H9 (cell line): ENCODE data around the gene ADH5. TPM values are rescaled to one million over a fixed set of nuclear protein-coding genes. Genes with fewer than 3 reads are reported as not detected.

Source experiments
- DNase-seq: peaks from one replicate; pipeline ENCODE4 v3.0.0-alpha.2; 2017
- H2AFZ ChIP-seq: one replicate; pipeline ENCODE4 v1.6.1; 2013; ENCODE audit warnings: mild to moderate bottlenecking, low read length, control low read depth, moderate library complexity
- H2AK5ac ChIP-seq: 2 replicates; pipeline ENCODE4 v1.6.1; 2013; ENCODE audit warnings: low read length, control low read depth, mixed read lengths; ENCODE audit not compliant: insufficient read length
- H2BK120ac ChIP-seq: one replicate; pipeline ENCODE4 v1.6.1; 2013; ENCODE audit warnings: low read depth, mild to moderate bottlenecking, low read length, control low read depth, inconsistent platforms; ENCODE audit not compliant: poor library complexity, severe bottlenecking
- H2BK12ac ChIP-seq: 2 replicates; pipeline ENCODE4 v1.6.1; 2013; ENCODE audit warnings: low read length, control low read depth, mixed read lengths, low read depth; ENCODE audit not compliant: insufficient read length
- H2BK15ac ChIP-seq: 2 replicates; pipeline ENCODE4 v1.6.1; 2013; ENCODE audit warnings: low read depth, low read length, control low read depth
- H2BK20ac ChIP-seq: one replicate; pipeline ENCODE4 v1.6.1; 2013; ENCODE audit warnings: low read depth, mild to moderate bottlenecking, low read length, control low read depth, inconsistent platforms; ENCODE audit not compliant: poor library complexity, severe bottlenecking
- H2BK5ac ChIP-seq: 2 replicates; pipeline ENCODE4 v1.6.1; 2013; ENCODE audit warnings: low read length, control low read depth, mixed read lengths; ENCODE audit not compliant: insufficient read length
- H3K14ac ChIP-seq: 2 replicates; pipeline ENCODE4 v1.6.1; 2013; ENCODE audit warnings: low read length, control low read depth; ENCODE audit not compliant: insufficient read depth
- H3K18ac ChIP-seq: 2 replicates; pipeline ENCODE4 v1.6.1; 2013; ENCODE audit warnings: low read depth, mild to moderate bottlenecking, mixed read lengths, low read length, control low read depth; ENCODE audit not compliant: insufficient read length
- H3K23ac ChIP-seq: 2 replicates; pipeline ENCODE4 v1.6.1; 2013; ENCODE audit warnings: low read length, control low read depth, mixed read lengths, low read depth; ENCODE audit not compliant: insufficient read length
- H3K23me2 ChIP-seq: 2 replicates; pipeline ENCODE4 v1.6.1; 2013; ENCODE audit warnings: low read depth, mild to moderate bottlenecking, mixed read lengths, low read length, control low read depth; ENCODE audit not compliant: insufficient read length, poor library complexity, severe bottlenecking
- H3K27ac ChIP-seq: 2 replicates; pipeline ENCODE4 v1.5.1; 2013; ENCODE audit warnings: low read length, control low read depth, mixed read lengths, low read depth; ENCODE audit not compliant: insufficient read length
- H3K27me3 ChIP-seq: 2 replicates; pipeline ENCODE4 v1.6.1; 2013; ENCODE audit warnings: low read length, control low read depth, inconsistent platforms; ENCODE audit not compliant: insufficient read depth
- H3K4ac ChIP-seq: 2 replicates; pipeline ENCODE4 v1.6.1; 2013; ENCODE audit warnings: low read depth, mild to moderate bottlenecking, control low read depth, inconsistent platforms, low read length, moderate library complexity
- H3K4me1 ChIP-seq: 2 replicates; pipeline ENCODE4 v1.6.1; 2013; ENCODE audit warnings: low read length, control low read depth, inconsistent platforms; ENCODE audit not compliant: insufficient read depth
- H3K4me2 ChIP-seq: 2 replicates; pipeline ENCODE4 v1.6.1; 2013; ENCODE audit warnings: low read length, control low read depth, mixed read lengths; ENCODE audit not compliant: insufficient read length, insufficient read depth
- H3K56ac ChIP-seq: 2 replicates; pipeline ENCODE4 v1.6.1; 2013; ENCODE audit warnings: low read depth, mild to moderate bottlenecking, mixed read lengths, low read length, control low read depth; ENCODE audit not compliant: insufficient read length
- H3K79me1 ChIP-seq: 2 replicates; pipeline ENCODE4 v1.6.1; 2013; ENCODE audit warnings: low read depth, mild to moderate bottlenecking, moderate library complexity, low read length, control low read depth, inconsistent platforms; ENCODE audit not compliant: insufficient read depth, poor library complexity, severe bottlenecking
- H3K79me2 ChIP-seq: 2 replicates; pipeline ENCODE4 v1.6.1; 2013; ENCODE audit warnings: low read length, control low read depth, inconsistent platforms; ENCODE audit not compliant: insufficient read depth
- H3K9ac ChIP-seq: 2 replicates; pipeline ENCODE4 v1.6.1; 2013; ENCODE audit warnings: low read length, control low read depth, mixed read lengths; ENCODE audit not compliant: insufficient read length; ENCODE audit errors: extremely low read depth
- H3K9me3 ChIP-seq: one replicate; pipeline ENCODE4 v1.6.1; 2013; ENCODE audit warnings: low read depth, low read length, inconsistent platforms; ENCODE audit not compliant: control insufficient read depth
- H3T11ph ChIP-seq: one replicate; pipeline ENCODE4 v1.6.1; 2013; ENCODE audit warnings: mild to moderate bottlenecking, low read length, control low read depth, inconsistent platforms
- H4K20me1 ChIP-seq: one replicate; pipeline ENCODE4 v1.6.1; 2013; ENCODE audit not compliant: control insufficient read depth, insufficient read length, insufficient read depth
- H4K5ac ChIP-seq: 2 replicates; pipeline ENCODE4 v1.6.1; 2013; ENCODE audit warnings: low read depth, mild to moderate bottlenecking, mixed read lengths, low read length, control low read depth; ENCODE audit not compliant: insufficient read length
- H4K8ac ChIP-seq: replicated peaks from 2 replicates; pipeline ENCODE4 v1.6.1; 2013; ENCODE audit warnings: low read length, control low read depth, mixed read lengths, low read depth; ENCODE audit not compliant: insufficient read length
- H4K91ac ChIP-seq: 2 replicates; pipeline ENCODE4 v1.6.1; 2013; ENCODE audit warnings: low read depth, mild to moderate bottlenecking, moderate library complexity, mixed read lengths, low read length, control low read depth; ENCODE audit not compliant: insufficient read length
- H3K27ac Mint-ChIP-seq, 3 experiments: 2 replicates in 2 of 3; 3 replicates in 1 of 3; pipeline ENCODE4 v1.8.0; 2020 to 2021; ENCODE audit warnings: mixed read lengths in 3 of 3, mild to moderate bottlenecking in 1 of 3, moderate library complexity in 1 of 3
- H3K27me3 Mint-ChIP-seq: 2 replicates; pipeline ENCODE4 v1.8.0; 2021; ENCODE audit warnings: low read depth, mild to moderate bottlenecking, moderate library complexity, mixed read lengths
- H3K36me3 Mint-ChIP-seq, 3 experiments: 2 replicates in 2 of 3; 3 replicates in 1 of 3; pipeline ENCODE4 v1.8.0; 2020 to 2021; ENCODE audit warnings: low read depth in 3 of 3, mixed read lengths in 3 of 3; ENCODE audit not compliant: insufficient read depth in 1 of 3
- H3K4me1 Mint-ChIP-seq, 2 experiments: 2 replicates each; pipeline ENCODE4 v1.8.0; 2020; ENCODE audit warnings: mixed read lengths in 2 of 2
- H3K4me3 Mint-ChIP-seq, 2 experiments: 2 replicates in 1 of 2; 3 replicates in 1 of 2; pipeline ENCODE4 v1.8.0; 2020 to 2021; ENCODE audit warnings: mild to moderate bottlenecking in 2 of 2, mixed read lengths in 2 of 2, moderate library complexity in 1 of 2
- H3K9me3 Mint-ChIP-seq, 2 experiments: 2 replicates in 1 of 2; 3 replicates in 1 of 2; pipeline ENCODE4 v1.8.0; 2020; ENCODE audit warnings: mild to moderate bottlenecking in 2 of 2, mixed read lengths in 2 of 2, moderate library complexity in 1 of 2
- CTCF ChIP-seq: fragments of 200-600 bp; sonication (generic); conservative IDR thresholded peaks from 3 replicates; pipeline ENCODE4 v1.8.0; 2021; ENCODE audit warnings: antibody characterized with exemption, mild to moderate bottlenecking
- WGBS: extraction: QIAGEN DNeasy Blood & Tissue Kit; methylation state at CpG from one replicate; pipeline ENCODE4 v1.1.7; 2013; ENCODE audit warnings: missing lambda C conversion rate, low lambda C conversion rate, mixed read lengths; ENCODE audit not compliant: insufficient read length; ENCODE audit errors: extremely low coverage; 5-methylcytosine and 5-hydroxymethylcytosine counted together
- total RNA-seq: library from RNA; stranded (reverse); gene quantifications from 2 replicates; pipeline ENCODE4 v1.2.1, GENCODE V29; 2021

Gene ADH5
- total RNA-seq, 1 experiment from 2014 or later: 284 TPM

DNA sequence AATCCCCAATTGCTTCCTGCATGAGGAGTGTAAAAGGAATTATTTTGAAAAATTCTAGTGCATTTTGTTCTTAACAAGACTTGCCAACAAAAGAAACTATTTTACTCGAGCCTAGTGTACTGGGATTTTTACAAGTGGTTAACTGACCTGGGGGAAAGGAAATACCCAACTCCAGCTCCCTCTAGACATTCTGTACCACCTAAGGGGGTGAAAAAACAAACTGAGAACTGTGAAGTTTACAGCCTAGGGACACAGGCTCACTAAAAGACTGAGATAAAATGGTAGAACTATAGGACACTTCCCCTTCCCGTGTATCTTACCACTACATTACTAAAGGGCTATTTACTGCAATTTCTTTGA is 2.6 kb upstream of the ADH5 start:
- Histone ChIP-seq H3K79me2 (peaks cover 9% of the 10 kb centered on the region), H3K18ac (no peak overlapping the region), H3K27me3 (no peaks in the 10 kb centered on the region), H3K56ac (no peak overlapping the region), H3K79me1 (no peaks in the 10 kb centered on the region), H3K27ac (no peak overlapping the region), H2BK15ac (no peak overlapping the region), H2AFZ (no peak overlapping the region), H3K4me2 (no peak overlapping the region), H2BK20ac (no peak overlapping the region), H2BK5ac (no peak overlapping the region), H2BK120ac (no peak overlapping the region), H3K23ac (no peak overlapping the region), H4K91ac (no peak overlapping the region), H3K9me3 (no peaks in the 10 kb centered on the region), H3K4me1 (no peaks in the 10 kb centered on the region), H2BK12ac (no peak overlapping the region), H4K5ac (no peak overlapping the region), H2AK5ac (no peak overlapping the region), H3T11ph (no peak overlapping the region), H3K14ac (no peak overlapping the region), H4K20me1 (no peaks in the 10 kb centered on the region), H3K9ac (no peak overlapping the region), H3K23me2 (peaks cover 8% of the 10 kb centered on the region), H4K8ac (no peak overlapping the region), H3K4ac (no peak overlapping the region)
- no peak for DNase-seq
- Mint-ChIP-seq H3K36me3 (peaks cover 0 to 15% (median 4%) of the 10 kb centered on the region in 3 experiments; a peak in 6 of 7 replicates), H3K4me1 (peaks cover 28 to 30% of the 10 kb centered on the region in 2 experiments), H3K27ac (0 out of 7 replicates have a peak overlapping the region, but pooled peaks of 1 of the 3 experiments have one; percentile 79), H3K4me3 (no peak overlapping the region; a peak in 1 of 5 replicates), H3K27me3 (no peaks in the 10 kb centered on the region), H3K9me3 (peaks cover 0 to 2% of the 10 kb centered on the region in 2 experiments; a peak in 3 of 5 replicates)
- no CpG with 5 or more reads among the region's 2 CpGs for WGBS
- TF ChIP-seq CTCF: no peak
